Fibroblast of villous mesenchyme (primary cell): ENCODE data around the gene EPC1. TPM values are rescaled to one million over a fixed set of nuclear protein-coding genes. Genes with fewer than 3 reads are reported as not detected.

Experiments used
- DNase-seq: peaks from one replicate; pipeline ENCODE4 v3.0.0-alpha.2; 2010; ENCODE audit warnings: low read depth
- H3K4me3 ChIP-seq: 2 replicates; pipeline ENCODE4 v1.5.1; 2011; ENCODE audit warnings: low read depth, mild to moderate bottlenecking, low read length
- total RNA-seq: library from RNA; depleted of rRNA; stranded (reverse); fragments of >200 nt; gene quantifications from 2 replicates; pipeline ENCODE4 v1.2.3, GENCODE V29; 2012
- TF ChIP-seq, protein P1 (sequence below): IDR thresholded peaks from 2 replicates; pipeline ENCODE4 v1.5.1; 2012; ENCODE audit warnings: low read depth, mild to moderate bottlenecking, low read length; ENCODE audit not compliant: insufficient read depth

EPC1 gene
- total RNA-seq, 1 donor: 19.4 TPM

DNA sequence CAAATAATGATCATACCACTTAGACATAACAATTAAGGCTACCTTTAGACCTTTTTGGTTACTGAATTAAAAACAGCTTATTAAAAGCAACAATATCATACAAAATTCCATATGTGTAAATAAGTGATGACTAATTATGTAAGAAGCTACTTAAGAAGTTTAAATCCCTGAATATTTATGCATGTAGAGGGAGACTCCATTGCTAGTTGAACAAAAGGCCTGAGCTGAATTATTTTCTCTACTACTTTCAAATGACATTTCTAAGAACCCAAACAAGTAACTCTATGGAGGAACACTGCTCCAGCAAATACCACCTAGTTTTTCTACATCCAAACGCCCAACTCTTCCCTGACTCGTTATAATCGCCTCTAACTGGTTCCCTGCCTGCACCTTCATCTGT, 31.5 kb downstream of the EPC1 start:
- DNase-seq: no peak
- no peak overlapping the region for H3K4me3 ChIP-seq
- TF ChIP-seq, protein P1, sequence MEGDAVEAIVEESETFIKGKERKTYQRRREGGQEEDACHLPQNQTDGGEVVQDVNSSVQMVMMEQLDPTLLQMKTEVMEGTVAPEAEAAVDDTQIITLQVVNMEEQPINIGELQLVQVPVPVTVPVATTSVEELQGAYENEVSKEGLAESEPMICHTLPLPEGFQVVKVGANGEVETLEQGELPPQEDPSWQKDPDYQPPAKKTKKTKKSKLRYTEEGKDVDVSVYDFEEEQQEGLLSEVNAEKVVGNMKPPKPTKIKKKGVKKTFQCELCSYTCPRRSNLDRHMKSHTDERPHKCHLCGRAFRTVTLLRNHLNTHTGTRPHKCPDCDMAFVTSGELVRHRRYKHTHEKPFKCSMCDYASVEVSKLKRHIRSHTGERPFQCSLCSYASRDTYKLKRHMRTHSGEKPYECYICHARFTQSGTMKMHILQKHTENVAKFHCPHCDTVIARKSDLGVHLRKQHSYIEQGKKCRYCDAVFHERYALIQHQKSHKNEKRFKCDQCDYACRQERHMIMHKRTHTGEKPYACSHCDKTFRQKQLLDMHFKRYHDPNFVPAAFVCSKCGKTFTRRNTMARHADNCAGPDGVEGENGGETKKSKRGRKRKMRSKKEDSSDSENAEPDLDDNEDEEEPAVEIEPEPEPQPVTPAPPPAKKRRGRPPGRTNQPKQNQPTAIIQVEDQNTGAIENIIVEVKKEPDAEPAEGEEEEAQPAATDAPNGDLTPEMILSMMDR: no peak

- TF ChIP-seq, protein P1: no peak
- H3K4me3 ChIP-seq: no peak overlapping the region
- no peak for DNase-seq
Measured at GRCh38 chr10:32314588-32314987, 32.4 kb downstream of the EPC1 start.

GRCh38 chr10:32308027-32308603, 38.8 kb downstream of the EPC1 start:
- TF ChIP-seq, protein P1: no peak
- DNase-seq: no peak

GRCh38 chr10:32307609-32308008, 39.3 kb downstream of the EPC1 start:
- TF ChIP-seq, protein P1: no peak

More at GRCh38 chr10:32308027-32308603, 38.8 kb downstream of the EPC1 start:
- no peak overlapping the region for H3K4me3 ChIP-seq

GRCh38 chr10:32299354-32299980, 47.5 kb downstream of the EPC1 start:
- TF ChIP-seq, protein P1: no peak
- DNase-seq: no peak
- no peak overlapping the region for H3K4me3 ChIP-seq

More at GRCh38 chr10:32307609-32308008, 39.3 kb downstream of the EPC1 start:
- no peak for DNase-seq
- H3K4me3 ChIP-seq: no peak overlapping the region

DNA sequence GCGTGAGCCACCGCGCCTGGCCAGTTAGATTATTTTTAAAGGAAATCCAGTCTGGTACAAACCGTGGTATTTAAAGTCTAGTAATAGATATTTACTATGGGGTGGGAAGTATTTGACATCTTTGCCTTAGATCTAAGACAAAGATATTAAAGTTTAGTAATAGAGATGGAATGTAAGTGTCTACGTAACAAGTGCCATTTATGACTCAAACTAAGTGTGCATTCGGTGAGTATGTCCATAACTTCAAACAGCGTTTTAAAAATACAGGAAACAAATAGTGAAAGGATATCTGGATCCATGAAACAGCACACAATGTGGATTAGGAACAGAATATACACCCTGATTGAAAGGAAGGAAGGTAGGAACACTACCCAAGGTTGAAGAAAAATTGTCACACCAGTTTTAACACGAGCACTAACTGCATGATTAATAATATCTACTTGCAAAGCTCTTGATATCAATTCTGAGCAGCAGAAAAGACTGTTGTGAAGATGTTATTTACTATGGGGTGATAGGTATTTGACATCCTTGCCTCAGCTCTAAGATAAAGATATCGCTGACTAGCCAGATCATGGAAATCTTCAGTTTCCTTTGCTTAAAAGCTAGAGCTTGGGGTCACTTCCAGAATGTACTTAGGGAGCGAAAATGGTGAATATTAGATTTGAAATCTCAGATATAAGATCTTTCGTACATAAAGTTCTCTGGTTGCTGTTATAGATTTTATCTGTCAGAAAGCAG, 48.7 kb downstream of the EPC1 start:
- DNase-seq: peak; percentile 88
- no peak overlapping the region for H3K4me3 ChIP-seq
- TF ChIP-seq, protein P1: no peak
